GM18499 (cell line): ENCODE data around the gene CTRB2.
"Not testable (repeated sequence)": the region's sequence is repeated elsewhere in the genome, so short reads cannot be mapped to it uniquely, and the experiment has no call there.

Experiments used
- ATAC-seq: cut with Tn5 transposase; IDR thresholded peaks from one replicate; pipeline ENCODE4 v1.9.1; 2021; ENCODE audit warnings: moderate number of reproducible peaks; ENCODE audit not compliant: insufficient read depth, unreplicated experiment

Gene CTRB2

GRCh38 chr16:75228143-75228976 lies 21.4 kb upstream of the CTRB2 start:
- no peak for ATAC-seq

- no peak for ATAC-seq
Observed at GRCh38 chr16:75227361-75228142, 20.6 kb upstream of the CTRB2 start.

GRCh38 chr16:75226550-75227360 lies 19.8 kb upstream of the CTRB2 start:
- ATAC-seq: no peak

GRCh38 chr16:75225678-75226515 lies 18.9 kb upstream of the CTRB2 start:
- no peak for ATAC-seq

- ATAC-seq: no peak
Observed at GRCh38 chr16:75225092-75225491, 18.1 kb upstream of the CTRB2 start.

GRCh38 chr16:75224306-75225082 lies 17.5 kb upstream of the CTRB2 start:
- ATAC-seq: no peak

GRCh38 chr16:75223129-75223528 lies 16.2 kb upstream of the CTRB2 start:
- not testable (repeated sequence) for ATAC-seq

- no peak for ATAC-seq
Observed at GRCh38 chr16:75222271-75222783, 15.4 kb upstream of the CTRB2 start.

GRCh38 chr16:75219838-75220237 lies 12.9 kb upstream of the CTRB2 start:
- ATAC-seq: peak; percentile 41

GRCh38 chr16:75219088-75219487 lies 12.1 kb upstream of the CTRB2 start:
- no peak for ATAC-seq

- no peak for ATAC-seq
Observed at GRCh38 chr16:75218256-75219076, 11.5 kb upstream of the CTRB2 start, which contains the start of gene CTRB1. Gene CTRB1 (plus strand): TSS chr16:75218988. CDS start chr16:75219008, 20 bp downstream.

- no peak for ATAC-seq
Observed at GRCh38 chr16:75217389-75217851, 10.5 kb upstream of the CTRB2 start.

- ATAC-seq: no peak
Observed at GRCh38 chr16:75216576-75216975, 9.6 kb upstream of the CTRB2 start.

GRCh38 chr16:75216127-75216526 lies 9.2 kb upstream of the CTRB2 start:
- no peak for ATAC-seq

- ATAC-seq: not testable (repeated sequence)
Observed at GRCh38 chr16:75211286-75211685, 4.3 kb upstream of the CTRB2 start.

GRCh38 chr16:75209944-75210343 lies 3.0 kb upstream of the CTRB2 start:
- ATAC-seq: no peak

GRCh38 chr16:75209514-75209913 lies 2.6 kb upstream of the CTRB2 start:
- ATAC-seq: not testable (repeated sequence)
